ENCODE measurements around the gene NEURL3.

DNA sequence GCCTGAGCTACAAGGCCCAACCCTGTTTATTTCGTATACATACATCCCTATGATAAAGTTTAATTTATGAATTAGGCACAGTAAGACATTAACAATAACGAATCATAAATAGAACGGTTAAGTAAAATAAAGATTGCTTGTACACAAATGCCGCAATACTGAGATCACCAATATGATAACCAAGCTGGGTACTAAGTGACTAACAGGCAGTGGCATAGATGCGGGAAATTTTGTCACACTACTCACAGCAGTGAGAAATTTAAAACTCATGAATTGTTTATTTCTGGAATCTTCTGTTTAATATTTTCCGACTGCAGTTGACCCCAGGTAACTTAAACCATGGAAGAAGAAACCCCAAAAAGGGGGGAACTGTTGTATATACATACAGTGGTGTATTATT lies 33.4 kb downstream of the NEURL3 start:
- TF ChIP-seq TARDBP (IDR thresholded peaks at IDR 0.05) (no peak), SP1 (IDR thresholded peaks at IDR 0.05) (no peak), SUZ12 (IDR thresholded peaks at IDR 0.05) (no peak), PKNOX1 (IDR thresholded peaks at IDR 0.05) (no peak), ZNF384 (IDR thresholded peaks at IDR 0.05) (no peak), FOXK2 (IDR thresholded peaks at IDR 0.05) (no peak), LEF1 (IDR thresholded peaks at IDR 0.05; ENCODE audit: borderline replicate concordance) (no peak), ELF4 (IDR thresholded peaks at IDR 0.05) (no peak)
